Measurements from ENCODE around the gene SENP3.
A peak's percentile ranks its signal among the peaks of the same experiment; 100 is the strongest.
"Not testable (repeated sequence)": the region's sequence is repeated elsewhere in the genome, so short reads cannot be mapped to it uniquely, and the experiment has no call there.

SENP3 gene

GRCh38 chr17:7577327-7578199 lies 15.8 kb downstream of the SENP3 start:
- DNase-seq: no peak

- no peak for DNase-seq
These were observed 17.5 kb downstream of the SENP3 start, which contains the start of gene CD68 for GRCh38 chr17:7579001-7579833. Gene CD68 (plus strand): TSS chr17:7579638. CDS start chr17:7579678, 40 bp downstream.

- DNase-seq: no peak
These were observed 18.3 kb downstream of the SENP3 start for GRCh38 chr17:7579834-7580603.

GRCh38 chr17:7580604-7581575 lies 19.2 kb downstream of the SENP3 start:
- DNase-seq: no peak

GRCh38 chr17:7582396-7583252 lies 20.9 kb downstream of the SENP3 start:
- DNase-seq: no peak

- DNase-seq: peak; percentile 90
These were observed 21.8 kb downstream of the SENP3 start, which contains the start of gene MPDU1 for GRCh38 chr17:7583253-7584109. Gene MPDU1 (plus strand): TSS chr17:7583852. CDS start chr17:7583863, 11 bp downstream.

GRCh38 chr17:7586673-7587419 lies 25.1 kb downstream of the SENP3 start:
- DNase-seq: no peak

- DNase-seq: no peak
These were observed 25.9 kb downstream of the SENP3 start for GRCh38 chr17:7587420-7588151.

- no peak for DNase-seq
These were observed 27.0 kb downstream of the SENP3 start for GRCh38 chr17:7588553-7589203.

- no peak for DNase-seq
These were observed 27.6 kb downstream of the SENP3 start for GRCh38 chr17:7589204-7589868.

- no peak for DNase-seq
These were observed 28.4 kb downstream of the SENP3 start, which contains the start of gene SOX15 for GRCh38 chr17:7589891-7590691. Gene SOX15 (minus strand): TSS chr17:7590094. CDS start chr17:7589676, 418 bp downstream.

- no peak for DNase-seq
These were observed 29.0 kb downstream of the SENP3 start for GRCh38 chr17:7590743-7591142.

- no peak for DNase-seq
These were observed 29.9 kb downstream of the SENP3 start for GRCh38 chr17:7591596-7591995.

GRCh38 chr17:7592422-7593021 lies 30.8 kb downstream of the SENP3 start:
- DNase-seq: no peak

GRCh38 chr17:7593296-7593695 lies 31.6 kb downstream of the SENP3 start:
- no peak for DNase-seq

GRCh38 chr17:7597561-7597960 lies 35.8 kb downstream of the SENP3 start:
- DNase-seq: not testable (repeated sequence)
